HepG2 (cell line): Measurements from ENCODE around the gene TSSK6. TPM values are rescaled to one million over a fixed set of nuclear protein-coding genes. Genes with fewer than 3 reads are reported as not detected.

ENCODE experiments used
- CEBPG ChIP-seq: IDR thresholded peaks from 2 replicates; pipeline ENCODE4 v1.6.1; 2016
- CTCF ChIP-seq: sonication (generic); formaldehyde crosslinking; IDR thresholded peaks from 2 replicates; pipeline ENCODE4 v1.5.0; 2020; ENCODE audit warnings: mild to moderate bottlenecking, missing genetic modification reagents, moderate library complexity
- JUN ChIP-seq: sonication (generic); formaldehyde crosslinking; IDR thresholded peaks from 2 replicates; pipeline ENCODE4 v1.4.0; 2020; ENCODE audit warnings: mild to moderate bottlenecking, missing genetic modification reagents
- JUND ChIP-seq: sonication (generic); formaldehyde crosslinking; IDR thresholded peaks from 2 replicates; pipeline ENCODE4 v1.8.0; 2022; ENCODE audit warnings: mild to moderate bottlenecking, missing genetic modification reagents
- MIER3 ChIP-seq: IDR thresholded peaks from 2 replicates; pipeline ENCODE4 v1.6.1; 2016; ENCODE audit warnings: missing compliant biosample characterization, borderline replicate concordance
- NR2F1 ChIP-seq, 2 experiments: fragments of 450-650 bp in 1 of 2; formaldehyde crosslinking in 1 of 2; IDR thresholded peaks; 2 replicates each; pipeline versions ENCODE4 v1.5.0 to v1.6.1; 2016 to 2020; ENCODE audit warnings: mild to moderate bottlenecking in 1 of 2, missing compliant biosample characterization in 1 of 2, missing genetic modification reagents in 1 of 2, moderate library complexity in 1 of 2
- PAF1 ChIP-seq: IDR thresholded peaks from 2 replicates; pipeline ENCODE4 v1.6.1; 2016; ENCODE audit warnings: missing genetic modification reagents, missing compliant biosample characterization
- PPARG ChIP-seq: conservative IDR thresholded peaks from 2 replicates; pipeline ENCODE4 v1.6.1; 2016; ENCODE audit warnings: missing biosample characterization, missing genetic modification reagents
- STAG1 ChIP-seq: sonication (generic); formaldehyde crosslinking; IDR thresholded peaks from 2 replicates; pipeline ENCODE4 v1.4.0; 2020; ENCODE audit warnings: missing genetic modification reagents
- TFDP2 ChIP-seq: sonication (generic); formaldehyde crosslinking; IDR thresholded peaks from 2 replicates; pipeline ENCODE4 v1.4.0; 2020; ENCODE audit warnings: missing genetic modification reagents
- ZMYM3 ChIP-seq: sonication (generic); formaldehyde crosslinking; IDR thresholded peaks from 2 replicates; pipeline ENCODE4 v1.5.1; 2020; ENCODE audit warnings: mild to moderate bottlenecking, missing genetic modification reagents
- ZNF251 ChIP-seq: sonication (generic); formaldehyde crosslinking; IDR thresholded peaks from 2 replicates; pipeline ENCODE4 v1.9.0; 2021; ENCODE audit warnings: mild to moderate bottlenecking, missing genetic modification reagents
- ZNF629 ChIP-seq: sonication (generic); formaldehyde crosslinking; conservative IDR thresholded peaks from 2 replicates; pipeline ENCODE4 v1.5.0; 2020; ENCODE audit warnings: missing genetic modification reagents
- ZNF709 ChIP-seq: sonication (generic); formaldehyde crosslinking; IDR thresholded peaks from 2 replicates; pipeline ENCODE4 v1.5.0; 2020; ENCODE audit warnings: mild to moderate bottlenecking, missing genetic modification reagents
- polyA plus RNA-seq, 8 experiments: library from polyadenylated mRNA; depleted of rRNA in 3 of 8; stranded (reverse) in 7 of 8; unstranded in 1 of 8; fragments of >200 nt; fragmentation: Illumina TruSeq in 4 of 8; extraction: Trizol in 4 of 8; gene quantifications; 2 replicates each; pipeline versions ENCODE4 v1.2.1 to v1.2.3, GENCODE V29; 2011 to 2016; ENCODE audit warnings: low read depth in 4 of 8, missing spikeins in 1 of 8, mixed read lengths in 1 of 8; ENCODE audit not compliant: insufficient read depth in 1 of 8
- total RNA-seq, 5 experiments: library from RNA; depleted of rRNA; stranded (reverse); fragments of >200 nt; fragmentation: Illumina TruSeq; extraction: Trizol; gene quantifications; 2 replicates each; pipeline ENCODE4 v1.2.3, GENCODE V29; 2016; ENCODE audit warnings: low read depth in 1 of 5
- TF ChIP-seq, protein P1 (sequence below): sonication (generic); formaldehyde crosslinking; IDR thresholded peaks from 2 replicates; pipeline ENCODE4 v1.4.0; 2020; ENCODE audit warnings: mild to moderate bottlenecking, missing genetic modification reagents
- TF ChIP-seq, protein P2 (sequence below): sonication (generic); formaldehyde crosslinking; IDR thresholded peaks from 2 replicates; pipeline ENCODE4 v1.5.0; 2020; ENCODE audit warnings: mild to moderate bottlenecking, missing genetic modification reagents, borderline replicate concordance

Gene TSSK6
- total and polyA plus RNA-seq, 2 of the 13 experiments (the other 11 are each of a cell fraction or from before 2014, with no cell fraction given): 0.71 to 1.2 TPM

DNA sequence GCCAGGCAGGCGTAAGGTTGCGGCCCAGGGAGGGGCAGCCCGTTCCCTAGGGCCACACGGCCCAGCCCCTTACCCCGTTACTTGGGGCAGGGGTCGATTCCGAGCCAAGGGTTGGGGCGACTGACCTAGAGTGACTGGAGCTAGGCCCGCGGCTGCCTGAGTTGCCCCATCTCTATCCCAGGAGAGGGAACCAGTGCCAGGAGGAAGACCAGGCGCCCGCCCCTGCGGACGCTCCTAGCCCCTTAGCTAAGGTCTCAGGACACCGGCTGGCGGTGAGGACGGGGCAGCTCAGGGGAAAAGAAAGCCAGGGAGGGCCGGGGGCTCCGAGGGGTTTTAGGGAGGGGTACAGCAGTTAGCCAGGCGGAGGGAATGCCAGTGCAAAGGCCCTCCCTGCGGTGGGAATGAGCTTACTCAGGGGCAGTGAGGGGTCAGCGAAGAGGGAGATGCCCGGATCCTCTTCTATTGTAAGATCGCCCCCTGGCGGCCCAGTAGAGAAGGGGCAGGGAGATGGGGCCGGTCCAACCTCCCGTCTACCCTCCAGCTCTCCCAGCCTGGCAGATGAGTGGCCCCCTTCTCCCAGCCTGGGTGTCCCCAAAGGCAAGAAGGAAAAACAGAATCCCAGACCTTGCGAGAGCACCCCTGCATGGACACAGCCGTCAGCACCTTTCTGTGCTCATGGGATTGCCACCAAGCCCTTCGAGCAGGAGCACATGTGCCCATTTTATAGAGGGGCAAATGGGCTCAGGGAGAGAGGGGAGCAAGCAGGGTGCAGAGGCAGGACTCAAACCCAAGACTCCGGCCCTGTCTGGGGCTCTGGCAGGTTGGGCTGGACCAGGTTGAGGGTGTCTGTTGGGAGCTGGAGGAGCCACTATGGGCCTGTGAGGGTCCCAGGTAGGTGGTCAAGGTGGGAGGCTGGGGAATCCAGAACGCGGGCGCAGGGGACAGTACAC lies 39.0 kb upstream of the TSSK6 start (continued):
- TF ChIP-seq, protein P1, sequence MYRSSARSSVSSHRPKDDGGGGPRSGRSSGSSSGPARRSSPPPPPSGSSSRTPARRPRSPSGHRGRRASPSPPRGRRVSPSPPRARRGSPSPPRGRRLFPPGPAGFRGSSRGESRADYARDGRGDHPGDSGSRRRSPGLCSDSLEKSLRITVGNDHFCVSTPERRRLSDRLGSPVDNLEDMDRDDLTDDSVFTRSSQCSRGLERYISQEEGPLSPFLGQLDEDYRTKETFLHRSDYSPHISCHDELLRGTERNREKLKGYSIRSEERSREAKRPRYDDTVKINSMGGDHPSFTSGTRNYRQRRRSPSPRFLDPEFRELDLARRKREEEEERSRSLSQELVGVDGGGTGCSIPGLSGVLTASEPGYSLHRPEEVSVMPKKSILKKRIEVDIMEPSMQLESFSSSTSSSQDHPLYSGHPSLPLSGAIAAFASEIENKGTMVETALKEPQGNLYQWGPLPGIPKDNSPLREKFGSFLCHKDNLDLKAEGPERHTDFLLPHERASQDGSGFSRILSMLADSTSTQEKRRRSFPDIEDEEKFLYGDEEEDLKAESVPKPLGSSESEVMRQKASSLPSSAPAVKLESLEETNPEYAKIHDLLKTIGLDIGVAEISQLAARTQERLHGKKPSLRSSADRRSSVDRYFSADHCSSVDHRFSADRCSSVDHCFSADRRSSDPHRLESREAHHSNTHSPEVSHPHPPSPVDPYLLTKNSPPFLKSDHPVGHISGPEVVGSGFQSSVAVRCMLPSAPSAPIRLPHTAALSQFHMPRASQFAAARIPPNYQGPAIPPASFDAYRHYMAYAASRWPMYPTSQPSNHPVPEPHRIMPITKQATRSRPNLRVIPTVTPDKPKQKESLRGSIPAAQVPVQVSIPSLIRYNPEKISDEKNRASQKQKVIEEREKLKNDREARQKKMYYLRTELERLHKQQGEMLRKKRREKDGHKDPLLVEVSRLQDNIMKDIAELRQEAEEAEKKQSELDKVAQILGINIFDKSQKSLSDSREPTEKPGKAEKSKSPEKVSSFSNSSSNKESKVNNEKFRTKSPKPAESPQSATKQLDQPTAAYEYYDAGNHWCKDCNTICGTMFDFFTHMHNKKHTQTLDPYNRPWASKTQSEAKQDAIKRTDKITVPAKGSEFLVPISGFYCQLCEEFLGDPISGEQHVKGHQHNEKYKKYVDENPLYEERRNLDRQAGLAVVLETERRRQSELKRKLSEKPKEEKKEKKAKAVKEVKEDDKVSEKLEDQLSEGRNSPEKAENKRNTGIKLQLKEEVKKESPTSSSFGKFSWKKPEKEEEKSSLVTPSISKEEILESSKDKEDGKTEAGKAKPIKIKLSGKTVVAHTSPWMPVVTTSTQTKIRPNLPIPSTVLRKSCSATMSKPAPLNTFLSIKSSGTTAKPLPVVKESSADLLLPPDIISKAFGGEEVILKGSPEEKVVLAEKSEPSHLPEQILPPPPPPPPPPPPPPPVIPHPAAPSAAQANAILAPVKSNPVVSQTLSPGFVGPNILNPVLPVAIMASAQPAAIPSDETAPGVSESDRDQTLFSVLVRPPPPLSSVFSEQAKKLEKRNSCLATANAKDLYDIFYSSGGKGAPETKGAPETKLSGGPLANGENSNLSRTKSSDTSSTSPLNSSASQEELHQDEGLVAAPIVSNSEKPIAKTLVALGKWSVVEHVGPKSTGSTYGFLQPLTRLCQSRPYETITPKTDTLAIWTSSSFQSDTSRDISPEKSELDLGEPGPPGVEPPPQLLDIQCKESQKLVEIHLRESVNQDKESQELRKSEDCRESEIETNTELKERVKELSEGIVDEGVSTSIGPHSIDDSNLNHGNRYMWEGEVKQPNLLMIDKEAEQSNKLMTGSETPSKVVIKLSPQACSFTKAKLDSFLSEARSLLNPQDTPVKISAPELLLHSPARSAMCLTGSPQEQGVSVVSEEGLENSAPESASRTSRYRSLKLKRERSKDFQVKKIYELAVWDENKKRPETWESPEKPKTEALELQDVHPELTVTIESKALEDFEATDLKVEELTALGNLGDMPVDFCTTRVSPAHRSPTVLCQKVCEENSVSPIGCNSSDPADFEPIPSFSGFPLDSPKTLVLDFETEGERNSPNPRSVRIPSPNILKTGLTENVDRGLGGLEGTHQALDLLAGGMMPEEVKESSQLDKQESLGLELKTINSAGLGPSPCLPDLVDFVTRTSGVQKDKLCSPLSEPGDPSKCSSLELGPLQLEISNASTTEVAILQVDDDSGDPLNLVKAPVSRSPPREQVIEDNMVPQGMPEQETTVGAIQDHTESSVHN: no peak
- TF ChIP-seq PAF1 (CRISPR knock-in tag): no peak
- no peak for TF ChIP-seq NR2F1 (CRISPR knock-in tag; IDR thresholded peaks at IDR 0.05)
- TF ChIP-seq ZNF709: no peak
- TF ChIP-seq ZMYM3 (CRISPR knock-in tag): peak; percentile 42; the same call in 1 of the 2 replicates
- TF ChIP-seq CTCF (CRISPR knock-in tag): peak; percentile 68
- TF ChIP-seq STAG1 (CRISPR knock-in tag): peak; percentile 32
- TF ChIP-seq, protein P2, sequence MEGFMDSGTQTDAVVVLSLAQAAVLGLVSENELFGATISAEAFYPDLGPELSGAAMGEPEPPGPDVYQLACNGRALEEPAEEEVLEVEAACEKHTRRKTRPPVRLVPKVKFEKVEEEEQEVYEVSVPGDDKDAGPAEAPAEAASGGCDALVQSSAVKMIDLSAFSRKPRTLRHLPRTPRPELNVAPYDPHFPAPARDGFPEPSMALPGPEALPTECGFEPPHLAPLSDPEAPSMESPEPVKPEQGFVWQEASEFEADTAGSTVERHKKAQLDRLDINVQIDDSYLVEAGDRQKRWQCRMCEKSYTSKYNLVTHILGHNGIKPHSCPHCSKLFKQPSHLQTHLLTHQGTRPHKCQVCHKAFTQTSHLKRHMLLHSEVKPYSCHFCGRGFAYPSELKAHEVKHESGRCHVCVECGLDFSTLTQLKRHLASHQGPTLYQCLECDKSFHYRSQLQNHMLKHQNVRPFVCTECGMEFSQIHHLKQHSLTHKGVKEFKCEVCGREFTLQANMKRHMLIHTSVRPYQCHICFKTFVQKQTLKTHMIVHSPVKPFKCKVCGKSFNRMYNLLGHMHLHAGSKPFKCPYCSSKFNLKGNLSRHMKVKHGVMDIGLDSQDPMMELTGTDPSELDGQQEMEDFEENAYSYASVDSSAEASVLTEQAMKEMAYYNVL: no peak
- TF ChIP-seq TFDP2: no peak
- no peak for TF ChIP-seq MIER3 (CRISPR knock-in tag)
- TF ChIP-seq PPARG: no peak
- TF ChIP-seq ZNF251: no peak
- TF ChIP-seq JUND (CRISPR knock-in tag): no peak
- no peak for TF ChIP-seq JUN (CRISPR knock-in tag)
- TF ChIP-seq CEBPG: no peak
- TF ChIP-seq ZNF629 (CRISPR knock-in tag): peak; percentile 18; the same call in 1 of the 2 replicates
